GM18867 (cell line): ENCODE data around the gene CAPN7.

Source experiments
- ATAC-seq: cut with Tn5 transposase; IDR thresholded peaks from one replicate; pipeline ENCODE4 v1.9.1; 2021; ENCODE audit warnings: mild to moderate bottlenecking, moderate library complexity; ENCODE audit not compliant: unreplicated experiment

CAPN7 gene

DNA sequence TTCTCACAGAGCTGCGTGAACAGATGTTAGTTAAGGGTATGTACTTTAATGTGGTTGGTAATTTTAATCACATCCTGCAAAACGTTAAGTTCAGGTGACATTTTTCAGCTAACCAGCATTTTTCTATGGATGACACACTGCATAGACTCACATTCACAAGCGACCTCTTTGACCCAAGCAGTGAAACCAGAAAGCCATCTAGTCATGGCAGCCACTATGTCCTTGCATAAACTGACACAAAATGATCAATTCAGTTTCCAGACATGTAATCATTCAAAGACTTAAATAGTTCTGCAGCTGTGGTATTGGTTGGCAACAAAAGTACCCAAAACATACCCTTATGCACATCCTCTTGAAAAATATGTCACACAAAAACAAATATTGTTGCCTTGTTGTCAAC lies 7.4 kb upstream of the CAPN7 start:
- no peak for ATAC-seq

DNA sequence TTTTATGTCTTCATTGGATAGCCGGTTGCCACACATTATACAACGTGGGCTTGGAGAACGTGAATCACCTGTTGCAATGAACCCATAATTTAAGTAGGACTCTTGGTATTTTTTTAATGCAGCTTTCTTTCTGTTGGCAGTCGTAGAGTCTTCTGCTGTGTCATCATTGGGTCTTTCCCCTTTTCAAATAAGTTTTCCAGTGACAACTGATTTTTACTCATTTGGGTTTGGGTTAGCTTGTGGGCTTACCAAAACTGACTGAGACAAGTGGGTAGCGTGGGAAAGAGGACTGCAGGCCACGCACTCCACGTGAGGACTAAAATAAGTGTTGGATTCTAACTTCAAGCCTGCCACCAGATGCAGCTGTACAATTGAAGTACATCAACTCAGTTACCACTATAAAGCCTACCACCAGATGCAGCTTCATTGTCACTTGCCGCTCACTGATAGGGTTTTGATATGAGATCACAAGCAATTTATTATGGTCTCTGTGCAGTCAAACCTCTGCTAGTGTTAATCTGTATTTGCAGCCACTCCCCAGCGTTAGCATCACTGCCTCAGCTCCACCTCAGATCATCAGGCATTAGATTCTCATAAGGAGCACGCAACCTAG lies 6.4 kb upstream of the CAPN7 start:
- ATAC-seq: no peak

DNA sequence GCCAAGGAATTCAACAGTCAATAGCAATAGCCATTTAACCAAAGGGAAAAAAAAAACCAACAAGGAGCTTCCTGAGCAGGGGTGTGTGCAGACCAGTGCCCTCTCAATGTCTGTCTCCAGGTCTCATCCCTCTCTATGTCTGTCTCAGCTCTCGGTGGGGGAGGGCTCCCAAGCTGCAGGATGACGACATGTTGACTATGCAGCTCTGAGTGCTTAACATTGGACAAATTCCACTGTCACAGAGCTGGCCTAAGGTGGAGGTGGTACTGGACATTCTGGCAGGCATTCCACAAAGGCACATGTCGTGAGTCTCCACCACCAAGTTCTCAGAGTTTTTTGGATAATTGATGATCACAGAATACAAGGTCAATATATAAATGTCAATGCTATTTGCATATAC lies 2.0 kb upstream of the CAPN7 start:
- no peak for ATAC-seq

DNA sequence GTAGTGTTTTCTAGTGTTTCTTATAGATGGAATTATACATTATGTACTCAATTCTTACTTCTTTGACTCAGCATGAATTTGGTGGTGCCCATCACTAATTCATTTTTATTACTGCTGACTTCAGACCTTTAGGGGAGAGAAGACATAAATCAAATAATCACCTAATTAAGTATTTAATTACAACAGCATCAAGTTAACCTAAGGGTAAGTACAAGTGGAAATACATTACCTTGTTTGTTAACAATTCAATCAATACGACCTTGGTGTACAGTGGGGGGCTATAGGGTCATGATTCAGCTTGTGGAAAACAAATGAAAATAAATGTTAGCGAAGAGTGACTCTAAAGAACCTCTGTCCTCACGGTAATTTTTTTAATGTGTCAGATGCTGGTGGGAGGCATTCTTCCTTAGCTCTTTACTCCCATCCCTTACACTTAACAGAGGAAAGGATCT lies 538 bp upstream of the CAPN7 start:
- no peak for ATAC-seq

DNA sequence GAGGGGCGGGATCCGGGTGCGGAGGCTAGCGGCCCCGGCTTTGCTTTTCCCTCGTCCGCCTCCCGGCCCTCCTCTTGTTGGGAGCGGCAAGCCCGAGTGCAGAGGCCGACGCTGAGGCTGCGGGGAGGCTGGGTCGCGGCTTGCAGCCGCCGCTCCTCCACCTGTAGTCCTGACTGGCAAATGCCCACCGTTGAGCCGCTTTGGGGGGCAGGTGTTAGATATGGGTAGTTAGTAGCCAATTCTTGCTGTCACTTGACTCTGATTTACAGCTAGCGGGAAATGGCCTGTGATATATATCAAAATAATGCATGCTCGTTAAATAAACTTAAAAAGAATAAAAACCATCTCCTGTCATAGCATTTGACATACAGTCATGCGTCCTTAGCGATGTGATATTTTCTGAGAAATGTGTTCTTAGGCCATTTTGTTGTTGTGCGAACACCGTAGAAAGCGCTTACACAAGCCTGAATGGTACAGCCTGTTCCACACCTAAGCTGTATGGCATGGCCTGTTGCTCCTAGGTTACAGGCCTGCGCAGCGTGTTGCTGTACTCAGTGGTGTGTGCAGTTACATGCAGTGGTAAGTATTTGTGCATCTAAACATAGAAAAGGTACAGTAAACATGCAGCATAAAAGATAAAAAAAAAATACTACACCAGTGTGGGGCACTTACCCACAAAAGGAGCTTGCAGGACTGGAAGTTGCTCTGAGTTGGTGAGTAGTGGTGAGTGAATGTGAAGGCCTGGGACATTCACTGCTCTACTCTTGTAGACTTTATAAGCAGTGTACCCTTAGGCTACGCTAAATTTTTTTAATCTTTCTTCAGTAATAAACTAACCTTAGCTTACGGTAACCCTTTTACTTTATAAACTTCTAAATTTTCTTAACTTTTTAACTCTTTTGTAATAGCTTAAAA lies 873 bp downstream of the CAPN7 start:
- ATAC-seq: peak; percentile 25

DNA sequence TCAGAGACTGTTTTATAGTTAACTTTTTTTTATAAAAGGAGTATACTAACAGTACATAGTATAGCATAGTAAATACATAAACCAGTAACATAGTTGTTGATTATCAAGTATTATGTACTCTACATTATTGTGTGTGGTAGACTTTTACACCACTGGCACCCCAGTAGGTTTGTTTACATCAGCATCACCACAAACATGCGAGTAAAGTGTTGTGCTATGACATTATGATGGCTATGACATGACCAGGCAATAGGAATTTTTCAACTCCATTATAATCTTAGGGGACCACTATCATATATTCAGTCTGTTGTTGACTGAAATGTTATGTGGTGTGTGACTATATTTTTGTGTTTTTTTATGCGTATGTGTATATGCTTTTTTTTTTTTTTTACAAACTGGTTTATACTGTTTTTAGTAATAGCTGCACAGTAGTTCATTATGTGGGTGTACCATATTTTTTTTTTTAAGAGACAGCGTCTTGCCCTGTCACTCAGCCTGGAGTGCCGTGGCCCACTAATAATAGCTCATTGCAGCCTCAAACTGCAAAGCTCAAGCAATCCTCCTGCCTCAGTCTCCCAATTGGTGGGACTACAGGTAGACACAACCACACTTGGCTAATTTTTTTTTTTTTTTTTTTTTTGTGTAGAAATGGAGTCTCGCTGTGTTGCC lies 1.9 kb downstream of the CAPN7 start:
- ATAC-seq: no peak

DNA sequence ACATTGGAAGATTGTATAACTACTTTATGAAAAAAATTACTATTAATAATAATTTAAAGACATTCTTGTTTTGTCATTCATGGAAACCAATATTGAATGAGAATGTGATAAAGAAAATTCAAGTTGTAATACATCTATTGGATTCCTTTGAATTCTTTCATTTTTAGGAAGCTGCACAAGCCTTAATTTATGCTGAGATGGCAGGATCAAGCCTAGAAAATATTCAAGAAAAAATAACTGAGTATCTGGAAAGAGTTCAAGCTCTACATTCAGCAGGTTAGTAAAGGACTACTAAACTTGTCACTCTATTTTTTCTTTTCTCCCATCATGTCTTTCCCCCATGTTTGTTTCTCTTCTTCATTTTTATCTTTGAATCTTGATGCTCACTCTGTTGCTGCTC lies 5.9 kb downstream of the CAPN7 start:
- ATAC-seq: no peak

DNA sequence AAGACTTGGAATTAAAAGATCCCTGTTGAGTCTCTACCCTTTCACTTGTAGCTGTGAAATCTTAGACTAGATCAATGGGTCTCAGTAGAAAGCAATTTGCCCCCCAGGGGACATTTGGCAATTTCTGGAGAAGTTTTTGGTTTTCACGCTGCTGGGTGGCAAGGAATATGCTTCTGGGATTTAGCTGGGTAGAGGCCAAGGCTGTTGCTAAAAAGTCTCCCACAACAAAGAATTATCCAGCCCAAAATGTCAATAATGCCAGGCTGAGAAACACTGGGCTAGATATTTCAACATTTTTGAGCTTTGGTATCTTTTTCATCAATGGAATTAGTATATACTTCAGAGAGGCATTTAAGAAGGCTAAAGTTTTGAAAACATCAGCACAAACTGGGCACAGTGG lies 8.7 kb downstream of the CAPN7 start:
- no peak for ATAC-seq

DNA sequence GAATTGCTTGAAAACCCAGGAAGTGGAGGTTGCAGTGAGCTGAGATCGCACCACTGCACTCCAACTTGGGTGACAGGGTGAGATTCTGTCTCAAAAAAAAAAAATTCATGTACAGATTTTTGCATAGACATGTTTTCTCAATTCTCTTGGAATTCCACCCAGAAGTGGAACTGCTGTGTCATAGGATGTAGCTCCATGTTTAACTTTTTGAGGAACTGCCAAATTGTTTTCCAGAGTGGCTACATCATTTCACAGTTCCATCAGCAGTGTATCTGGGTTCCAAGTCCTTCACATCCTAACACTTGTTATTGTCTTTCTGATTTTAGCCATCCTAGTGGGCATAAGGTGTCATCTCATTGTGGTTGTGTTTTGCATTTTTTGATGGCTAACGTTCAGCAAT lies 9.9 kb downstream of the CAPN7 start:
- ATAC-seq: no peak

DNA sequence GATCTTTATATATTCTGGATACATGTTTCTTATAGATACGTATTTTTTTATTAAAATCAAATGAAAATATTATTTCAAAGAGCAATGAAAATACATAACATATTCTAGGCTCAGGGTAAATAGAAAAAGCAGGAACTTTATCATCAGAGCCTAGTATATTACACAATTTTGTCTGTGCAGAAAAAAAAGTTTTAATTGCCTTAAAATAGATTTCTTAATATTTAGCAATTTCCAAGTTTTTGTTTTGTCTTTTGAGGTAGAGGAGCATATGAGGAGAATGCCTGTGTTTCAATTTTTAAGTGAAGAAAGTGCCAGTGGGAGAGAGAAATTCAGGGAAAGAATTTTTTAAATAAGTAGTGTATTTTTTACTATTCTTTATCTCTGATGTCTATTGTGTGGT lies 10.5 kb downstream of the CAPN7 start:
- ATAC-seq: no peak

DNA sequence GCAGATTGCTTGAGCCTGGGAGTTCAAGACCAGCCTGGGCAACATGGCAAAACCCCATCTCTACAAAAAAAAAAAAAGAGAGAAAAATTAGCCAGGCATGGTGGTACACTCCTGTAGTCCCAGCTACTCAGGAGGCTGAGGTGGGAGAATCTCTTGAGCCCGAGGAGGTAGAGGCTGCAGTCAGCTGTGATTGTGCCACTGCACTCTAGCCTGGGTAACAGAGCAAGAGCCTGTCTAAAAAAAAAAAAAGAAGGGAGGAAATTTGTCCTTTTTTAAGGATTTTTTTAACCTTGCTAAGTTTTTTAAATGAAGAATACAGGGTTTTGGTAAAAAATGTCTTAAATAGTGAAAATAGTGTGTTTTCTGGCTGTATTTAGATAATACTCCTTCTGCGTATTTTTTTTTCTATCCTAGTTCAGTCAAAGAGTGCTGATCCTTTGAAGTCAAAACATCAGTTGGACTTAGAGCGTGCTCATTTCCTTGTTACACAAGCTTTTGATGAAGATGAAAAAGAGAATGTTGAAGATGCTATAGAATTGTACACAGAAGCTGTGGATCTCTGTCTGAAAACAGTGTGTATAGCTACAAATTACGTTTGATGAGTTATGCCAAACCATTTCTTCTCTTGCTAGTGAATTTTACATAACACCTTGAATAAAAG lies 11.1 kb downstream of the CAPN7 start:
- ATAC-seq: no peak

DNA sequence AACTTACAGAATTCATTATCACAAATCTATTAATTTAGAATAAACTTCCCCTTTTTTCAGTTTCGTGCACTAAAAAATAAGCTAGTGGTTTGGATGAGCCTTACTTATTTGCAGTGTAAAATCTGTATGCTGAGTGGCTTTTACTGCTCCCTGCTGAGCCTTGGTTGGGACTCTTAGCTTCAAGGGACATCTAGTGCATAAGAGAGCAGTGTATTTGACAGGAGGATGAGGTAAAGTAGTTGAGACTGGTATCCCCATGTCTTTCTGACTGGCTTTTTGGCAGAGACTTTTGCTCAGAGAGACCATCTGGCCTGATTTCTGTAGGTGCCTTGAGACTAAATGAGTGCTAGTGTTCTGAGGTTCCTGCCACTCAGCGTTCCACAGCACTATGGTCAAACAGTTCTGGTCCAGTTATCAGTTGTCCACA lies 11.8 kb downstream of the CAPN7 start:
- ATAC-seq: no peak

DNA sequence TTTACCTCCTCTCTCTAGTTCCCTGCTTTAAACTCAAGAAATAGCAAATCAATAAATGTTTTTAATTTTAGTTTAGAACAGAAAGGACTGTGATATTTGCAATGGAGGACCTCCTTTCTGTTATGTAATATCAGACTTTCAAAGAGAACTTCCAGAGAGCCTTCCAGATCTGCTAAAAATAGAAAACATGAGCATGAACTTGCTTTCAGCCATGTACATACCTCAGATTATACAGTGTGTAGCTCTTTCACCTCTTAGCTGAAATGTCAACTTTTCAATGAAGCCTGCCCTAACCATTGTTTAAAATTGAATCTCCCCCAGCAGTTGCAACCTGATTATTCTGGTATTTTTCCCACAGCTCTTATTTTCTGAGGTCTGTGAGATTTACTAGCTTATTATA lies 12.6 kb downstream of the CAPN7 start:
- ATAC-seq: no peak

DNA sequence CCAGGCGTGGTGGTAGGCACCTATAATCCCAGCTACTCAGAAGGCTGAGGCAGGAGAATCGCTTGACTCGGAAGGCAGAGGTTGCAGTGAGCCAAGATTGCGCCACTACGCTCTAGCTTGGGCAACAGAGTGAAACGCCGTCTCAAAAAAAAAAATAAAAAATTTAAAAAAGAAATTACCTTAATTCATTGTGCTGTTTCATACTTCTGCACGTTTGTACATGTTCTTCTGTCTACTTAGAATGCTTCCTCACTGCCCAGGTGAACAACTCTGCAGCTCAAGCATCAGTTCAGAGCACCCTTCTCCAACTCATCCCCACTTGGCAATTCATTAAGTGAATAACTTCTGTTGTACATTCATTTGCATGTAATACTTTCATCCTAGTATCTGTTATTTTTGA lies 14.0 kb downstream of the CAPN7 start:
- no peak for ATAC-seq

DNA sequence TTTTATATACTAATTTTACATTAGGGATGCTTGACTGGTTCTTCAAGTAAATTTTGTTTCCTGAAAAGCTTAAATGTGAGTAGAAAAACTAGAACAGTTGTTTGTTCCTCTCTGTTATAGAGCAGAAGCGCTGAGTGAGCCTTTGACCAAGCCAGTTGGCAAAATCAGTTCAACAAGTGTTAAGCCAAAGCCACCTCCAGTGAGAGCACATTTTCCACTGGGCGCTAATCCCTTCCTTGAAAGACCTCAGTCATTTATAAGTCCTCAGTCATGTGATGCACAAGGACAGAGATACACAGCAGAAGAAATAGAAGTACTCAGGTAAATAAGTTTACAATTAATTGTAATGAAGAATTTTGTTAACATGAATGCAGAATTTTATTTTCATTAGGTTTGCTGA lies 14.6 kb downstream of the CAPN7 start:
- no peak for ATAC-seq

DNA sequence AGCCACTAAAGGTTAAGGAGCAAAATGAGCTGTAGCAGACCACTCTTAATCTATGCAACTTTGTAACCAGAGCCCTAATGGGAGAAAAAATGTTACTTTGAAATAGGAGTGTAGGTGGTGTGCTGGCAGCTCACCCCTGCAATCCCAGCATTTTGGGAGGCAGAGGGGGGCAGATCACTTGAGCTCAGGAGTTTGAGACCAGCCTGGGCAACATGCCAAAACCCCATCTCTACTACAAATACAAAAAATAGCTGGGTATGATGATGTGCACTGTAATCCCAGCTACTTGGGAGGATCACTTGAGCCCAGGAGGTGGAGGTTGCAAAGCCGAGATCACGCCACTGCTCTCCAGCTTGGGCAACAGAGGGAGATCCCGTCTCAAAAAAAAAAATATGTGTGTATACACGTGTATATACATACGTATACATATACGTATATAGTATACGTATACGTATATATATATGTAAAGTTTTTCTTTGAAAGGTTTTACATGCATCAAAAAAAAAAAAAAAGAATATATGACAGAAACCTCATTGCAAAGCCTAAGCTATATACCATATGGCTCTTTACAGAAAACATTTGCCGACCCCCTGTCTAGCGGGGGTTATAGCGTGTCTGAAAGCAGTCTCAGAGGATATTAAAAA lies 15.7 kb downstream of the CAPN7 start:
- ATAC-seq: no peak

DNA sequence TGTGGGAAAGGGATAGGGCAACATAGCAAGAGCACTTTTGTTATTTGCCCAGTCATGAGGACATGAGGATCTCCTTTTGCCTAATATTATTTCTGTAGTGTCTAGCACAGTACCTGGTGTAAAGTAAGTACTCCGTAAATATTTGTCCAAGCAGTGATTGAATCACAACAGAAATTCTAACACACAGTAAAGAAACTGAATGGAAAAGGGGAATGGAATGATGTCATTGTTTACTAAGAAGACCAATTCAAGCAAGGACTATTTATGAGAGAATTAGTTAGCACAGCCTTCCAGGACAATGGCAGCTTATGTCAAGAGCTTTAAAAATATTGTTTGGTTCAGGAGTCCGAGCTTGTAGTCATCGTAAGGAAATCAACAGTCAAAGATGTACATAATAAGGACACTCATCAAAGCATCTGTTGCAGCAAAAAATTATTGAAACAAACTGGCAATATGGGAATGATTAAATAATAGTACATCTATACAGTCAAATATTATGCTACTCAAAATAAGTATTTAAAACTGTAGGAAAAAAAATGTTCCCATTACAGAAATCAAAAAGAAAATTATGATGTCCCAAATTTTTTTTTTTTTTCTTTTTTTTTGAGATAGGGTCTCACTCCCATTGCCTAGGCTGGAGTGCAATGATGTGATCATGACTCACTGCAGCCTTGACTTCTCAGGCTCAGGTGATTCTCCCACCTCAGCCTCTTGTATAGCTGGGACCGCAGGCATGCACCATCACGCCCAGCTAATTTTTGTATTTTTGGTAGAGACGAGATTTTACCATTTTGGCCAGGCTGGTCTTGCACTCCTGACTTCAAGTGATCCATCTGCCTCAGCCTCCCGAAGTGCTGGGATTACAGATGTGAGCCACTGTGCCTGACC lies 17.9 kb downstream of the CAPN7 start:
- ATAC-seq: no peak

DNA sequence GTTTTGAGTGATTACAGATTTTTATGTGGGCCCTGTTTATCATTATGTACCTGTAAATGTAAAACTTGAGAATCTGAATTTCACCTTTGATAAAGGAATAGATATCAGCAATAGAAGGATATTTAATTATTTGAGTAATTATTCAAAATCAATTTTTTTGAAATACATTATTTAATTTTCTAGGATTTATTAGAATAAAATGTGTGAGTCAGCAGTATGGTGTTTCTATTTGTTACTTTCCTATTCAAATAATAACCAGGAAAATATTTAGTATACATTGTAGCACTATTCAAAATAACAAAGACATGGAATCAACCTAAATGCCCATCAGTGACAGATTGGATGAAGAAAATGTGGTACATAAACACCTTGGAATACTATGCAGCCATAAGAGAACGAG lies 22.1 kb downstream of the CAPN7 start:
- no peak for ATAC-seq

DNA sequence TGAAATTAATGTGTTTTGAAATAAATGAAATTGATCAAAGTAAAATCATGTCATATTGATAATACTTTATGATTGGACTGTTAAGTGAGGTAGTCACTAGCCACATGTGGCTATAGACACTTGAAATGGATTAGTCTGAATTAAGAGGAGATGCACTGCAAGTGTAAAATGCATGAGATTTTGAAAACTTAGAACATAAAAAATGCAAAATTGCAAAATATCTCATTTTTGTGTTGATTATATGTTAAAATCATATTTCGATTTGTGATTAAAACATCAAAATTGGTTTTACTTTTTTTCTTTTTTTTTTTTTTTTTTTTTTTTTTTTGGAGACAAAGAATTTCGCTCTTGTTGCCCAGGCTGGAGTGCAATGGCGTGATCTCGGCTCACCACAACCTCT lies 23.2 kb downstream of the CAPN7 start:
- ATAC-seq: no peak

DNA sequence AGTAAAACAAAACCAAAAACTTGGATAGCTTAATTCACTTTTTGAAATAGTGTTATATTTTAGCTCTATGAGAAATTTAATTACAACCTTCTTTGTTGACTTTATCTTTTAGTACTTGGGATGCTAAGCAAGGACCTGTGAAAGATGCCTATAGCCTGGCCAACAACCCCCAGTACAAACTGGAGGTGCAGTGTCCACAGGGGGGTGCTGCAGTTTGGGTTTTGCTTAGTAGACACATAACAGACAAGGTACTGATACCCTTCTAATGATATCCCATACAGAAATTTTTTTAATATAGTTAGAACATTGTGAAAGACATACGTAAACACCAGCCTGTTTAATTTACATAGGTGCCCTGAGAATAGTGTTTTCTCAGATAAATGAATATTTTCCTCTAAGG lies 35.3 kb downstream of the CAPN7 start:
- ATAC-seq: no peak
